Measurements from ENCODE around the gene ADARB1. TPM values are rescaled to one million over a fixed set of nuclear protein-coding genes. Genes with fewer than 3 reads are reported as not detected.

The ADARB1 gene
- total and polyA plus RNA-seq, 2 of the 4 experiments (the other 2 are of a cell fraction) = 39.8 to 47.3 TPM

DNA sequence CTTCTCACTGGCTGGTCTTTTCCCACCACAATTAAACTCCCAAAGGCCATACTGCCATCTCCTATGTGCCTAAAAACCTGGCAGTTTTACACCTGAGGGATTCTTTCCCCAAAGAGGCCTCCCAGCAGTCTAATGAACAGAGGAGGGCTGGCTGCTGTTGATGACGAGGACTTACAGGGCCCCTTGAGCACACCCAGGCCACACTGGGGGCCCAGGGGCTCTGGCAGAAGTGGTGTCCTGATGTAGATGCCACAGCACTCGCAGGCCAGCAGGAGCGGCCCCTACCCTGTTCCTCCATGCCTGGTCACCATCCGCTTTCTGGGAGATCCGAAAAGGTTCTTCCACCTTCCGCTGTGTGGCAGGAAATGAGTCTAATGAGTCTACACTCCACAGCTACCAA, 189.2 kb downstream of the ADARB1 start:
- ChIA-PET CTCF (no interaction called here), POLR2A (ENCODE audit: unreplicated experiment) (no interaction called here)
- ATAC-seq (ENCODE audit: low read depth) = no peak
- Histone ChIP-seq H3K27me3 (ENCODE audit: control insufficient read depth, insufficient read depth, low read length) (no peaks in the 10 kb centered on the region), H3K9me1 (ENCODE audit: insufficient read depth, low read length) (peaks cover 7% of the 10 kb centered on the region; the same call in 1 of the 2 replicates), H4K91ac (ENCODE audit: insufficient read depth, low read depth, low read length) (no peak overlapping the region), H3K9ac (ENCODE audit: low read depth, low read length) (no peak overlapping the region), H2BK5ac (ENCODE audit: low read depth, low read length, poor library complexity, severe bottlenecking) (no peak overlapping the region), H3K4me1 (ENCODE audit: control insufficient read depth, insufficient read depth, low read length) (no peaks in the 10 kb centered on the region), H3K4ac (ENCODE audit: low read depth, low read length) (no peak overlapping the region), H3K4me2 (ENCODE audit: low read depth, low read length) (no peak overlapping the region), H3K36me3 (ENCODE audit: control insufficient read depth, insufficient read depth, low read length) (peaks cover 53% of the 10 kb centered on the region), H2BK20ac (ENCODE audit: low read depth, low read length) (no peak overlapping the region), H3K79me1 (ENCODE audit: low read depth in 1 of 2, low read length in 2 of 2) (peaks cover 0 to 15% of the 10 kb centered on the region in 2 experiments), H3K14ac (replicated peaks; ENCODE audit: low read depth, low read length) (no peak overlapping the region), H2AK5ac (ENCODE audit: low read depth, low read length) (no peak overlapping the region), H3K56ac (ENCODE audit: extremely low read depth, insufficient read depth, low read length) (no peak overlapping the region), H2AFZ (replicated peaks; ENCODE audit: low read length, poor library complexity) (no peak overlapping the region), H3K4me3 (ENCODE audit: insufficient read depth, low read depth, low read length) (no peak overlapping the region), H2BK15ac (ENCODE audit: low read depth, low read length) (no peak overlapping the region), H3K27ac (ENCODE audit: insufficient read depth, low read length) (no peak overlapping the region), H4K8ac (ENCODE audit: low read depth in 2 of 2, low read length in 2 of 2) (no peak overlapping the region), H4K20me1 (ENCODE audit: insufficient read depth, low read length) (peaks cover 38% of the 10 kb centered on the region), H3K18ac (ENCODE audit: low read depth, low read length) (no peak overlapping the region), H2AK9ac (replicated peaks; ENCODE audit: low read depth, low read length, poor library complexity) (no peak overlapping the region), H3K9me3 (ENCODE audit: control insufficient read depth, insufficient read depth, low read length) (no peaks in the 10 kb centered on the region), H4K5ac (ENCODE audit: low read depth, low read length) (no peak overlapping the region), H3K23ac (ENCODE audit: low read depth, low read length) (no peak overlapping the region), H2BK120ac (ENCODE audit: low read depth, low read length) (no peak overlapping the region)
- dilution Hi-C loops (cut with HindIII; ENCODE audit: low sequenced_read_pairs, unreplicated experiment) = no loop called here
- no CpG with 5 or more reads among the region's 6 CpGs for WGBS, 2 experiments (ENCODE audit: extremely low coverage in 2 of 2, insufficient read length in 1 of 2)
- no peak for DNase-seq
- no peak for TF ChIP-seq SMC3 (IDR thresholded peaks at IDR 0.05; ENCODE audit: low read depth, low read length)
- TF ChIP-seq POLR2A (IDR thresholded peaks at IDR 0.05; ENCODE audit: low read depth, low read length) = no peak
- TF ChIP-seq BHLHE40 (IDR thresholded peaks at IDR 0.05; ENCODE audit: low read depth, low read length) = no peak
- TF ChIP-seq RFX5 (IDR thresholded peaks at IDR 0.05; ENCODE audit: low read depth, low read length) = no peak
- no peak for TF ChIP-seq CHD1 (IDR thresholded peaks at IDR 0.05; ENCODE audit: low read depth, low read length)
- no peak for TF ChIP-seq RCOR1 (IDR thresholded peaks at IDR 0.05; ENCODE audit: insufficient replicate concordance, low read length)
- no peak for TF ChIP-seq FOS (IDR thresholded peaks at IDR 0.05; ENCODE audit: low read depth, low read length)
- TF ChIP-seq CEBPB (IDR thresholded peaks at IDR 0.05; ENCODE audit: low read depth, low read length) = no peak
- no peak for TF ChIP-seq MXI1 (IDR thresholded peaks at IDR 0.05; ENCODE audit: borderline replicate concordance, low read depth, low read length)
- TF ChIP-seq, protein P1, sequence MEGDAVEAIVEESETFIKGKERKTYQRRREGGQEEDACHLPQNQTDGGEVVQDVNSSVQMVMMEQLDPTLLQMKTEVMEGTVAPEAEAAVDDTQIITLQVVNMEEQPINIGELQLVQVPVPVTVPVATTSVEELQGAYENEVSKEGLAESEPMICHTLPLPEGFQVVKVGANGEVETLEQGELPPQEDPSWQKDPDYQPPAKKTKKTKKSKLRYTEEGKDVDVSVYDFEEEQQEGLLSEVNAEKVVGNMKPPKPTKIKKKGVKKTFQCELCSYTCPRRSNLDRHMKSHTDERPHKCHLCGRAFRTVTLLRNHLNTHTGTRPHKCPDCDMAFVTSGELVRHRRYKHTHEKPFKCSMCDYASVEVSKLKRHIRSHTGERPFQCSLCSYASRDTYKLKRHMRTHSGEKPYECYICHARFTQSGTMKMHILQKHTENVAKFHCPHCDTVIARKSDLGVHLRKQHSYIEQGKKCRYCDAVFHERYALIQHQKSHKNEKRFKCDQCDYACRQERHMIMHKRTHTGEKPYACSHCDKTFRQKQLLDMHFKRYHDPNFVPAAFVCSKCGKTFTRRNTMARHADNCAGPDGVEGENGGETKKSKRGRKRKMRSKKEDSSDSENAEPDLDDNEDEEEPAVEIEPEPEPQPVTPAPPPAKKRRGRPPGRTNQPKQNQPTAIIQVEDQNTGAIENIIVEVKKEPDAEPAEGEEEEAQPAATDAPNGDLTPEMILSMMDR (conservative IDR thresholded peaks at IDR 0.05; ENCODE audit: low read depth, low read length) = no peak
- no peak for TF ChIP-seq MAFK (IDR thresholded peaks at IDR 0.05; ENCODE audit: low read depth, low read length)
- no peak for TF ChIP-seq MAZ (IDR thresholded peaks at IDR 0.05; ENCODE audit: borderline replicate concordance, low read depth, low read length)
- TF ChIP-seq USF2 (IDR thresholded peaks at IDR 0.05; ENCODE audit: low read depth, low read length) = no peak
- TF ChIP-seq RAD21 (IDR thresholded peaks at IDR 0.05; ENCODE audit: low read length) = no peak
- TF ChIP-seq ELK1 (IDR thresholded peaks at IDR 0.05; ENCODE audit: borderline replicate concordance, low read depth, low read length) = no peak
- intact Hi-C loops (cut with micrococcal nuclease) = no loop called here
- BruUV-seq (replicated peaks) = no TSS peak
- in situ Hi-C loops (cut with MboI; ENCODE audit: low sequenced_read_pairs) = no loop called here

Data from IMR-90 (cell line).